GM21381 (cell line): ENCODE results near the gene CAVIN1.
"Not testable (repeated sequence)": the region's sequence is repeated elsewhere in the genome, so short reads cannot be mapped to it uniquely, and the experiment has no call there.

ENCODE experiments used
- ATAC-seq: cut with Tn5 transposase; IDR thresholded peaks from one replicate; pipeline ENCODE4 v1.9.1; 2021; ENCODE audit warnings: mild to moderate bottlenecking, moderate library complexity; ENCODE audit not compliant: unreplicated experiment

Gene CAVIN1

DNA sequence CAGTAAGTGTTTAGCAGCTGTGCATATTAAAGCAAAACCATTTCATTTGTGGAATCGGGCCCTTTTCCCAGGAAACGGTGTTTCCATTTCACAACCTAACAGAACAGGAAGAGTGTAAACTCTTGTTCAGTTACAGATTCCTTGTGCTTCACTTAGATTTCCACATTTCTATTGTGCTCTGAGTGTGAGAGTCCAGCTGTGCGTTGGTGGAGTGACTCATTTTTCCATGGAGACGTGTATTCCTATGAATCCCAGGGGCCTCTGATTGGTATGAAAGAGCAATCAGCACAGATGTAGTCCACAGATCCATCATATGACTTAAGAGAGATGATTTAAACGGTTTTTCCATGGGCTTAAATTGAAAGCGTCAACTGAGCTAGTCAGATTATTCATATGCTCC, 13.3 kb upstream of the CAVIN1 start:
- no peak for ATAC-seq

DNA sequence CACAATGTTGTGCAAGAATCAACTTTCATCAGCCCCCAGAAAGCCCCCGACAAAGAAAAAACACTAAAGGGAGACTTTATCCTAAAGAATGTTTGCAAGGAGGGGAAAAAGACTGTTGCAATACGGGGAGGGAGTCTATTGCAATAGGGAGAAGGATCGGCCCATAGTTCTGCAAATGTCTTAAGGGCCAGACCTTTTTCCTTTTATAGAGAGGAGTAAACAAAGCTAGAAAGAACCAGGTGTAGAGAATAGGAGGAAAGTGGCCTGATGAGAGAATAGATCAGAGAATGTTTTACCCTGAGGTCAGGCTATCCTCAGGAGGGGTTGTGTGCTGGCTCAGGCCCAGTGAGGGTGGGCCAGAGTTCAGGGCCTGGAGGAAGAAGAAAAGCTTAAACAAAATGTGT, 8.7 kb upstream of the CAVIN1 start:
- no peak for ATAC-seq

DNA sequence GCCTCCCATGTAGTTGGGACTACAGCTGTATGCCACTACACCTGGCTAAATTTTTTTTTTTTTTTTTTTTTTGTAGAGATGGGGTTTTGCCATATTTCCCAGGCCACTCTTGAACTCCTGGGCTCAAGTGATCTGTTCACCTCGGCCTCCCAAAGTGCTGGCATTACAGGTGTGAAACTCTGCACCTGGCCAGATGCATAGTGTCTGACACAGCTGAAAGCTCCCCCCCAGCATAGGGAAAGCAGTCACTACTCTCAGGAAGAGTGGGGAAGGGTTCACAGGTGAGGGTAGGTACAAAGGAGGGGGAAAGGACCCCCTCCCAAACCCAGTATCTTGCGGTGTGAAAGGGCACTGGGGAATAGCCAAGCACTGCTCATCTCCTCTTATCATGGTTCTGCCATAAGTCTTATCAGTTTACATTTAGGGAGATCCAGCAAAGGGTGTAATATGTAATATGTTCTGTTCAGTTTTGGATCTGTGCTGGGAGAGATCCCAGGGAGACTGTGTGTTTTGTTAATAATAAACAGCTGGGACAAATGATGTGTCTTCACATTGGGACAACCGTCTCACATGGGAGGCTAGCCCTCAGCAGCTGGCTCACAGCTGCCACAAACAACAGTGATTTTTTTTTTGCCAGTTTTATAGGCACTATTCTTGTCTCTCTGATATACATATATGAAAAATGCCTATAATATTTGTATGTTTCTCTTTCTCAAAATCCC, 6.8 kb upstream of the CAVIN1 start:
- no peak for ATAC-seq

DNA sequence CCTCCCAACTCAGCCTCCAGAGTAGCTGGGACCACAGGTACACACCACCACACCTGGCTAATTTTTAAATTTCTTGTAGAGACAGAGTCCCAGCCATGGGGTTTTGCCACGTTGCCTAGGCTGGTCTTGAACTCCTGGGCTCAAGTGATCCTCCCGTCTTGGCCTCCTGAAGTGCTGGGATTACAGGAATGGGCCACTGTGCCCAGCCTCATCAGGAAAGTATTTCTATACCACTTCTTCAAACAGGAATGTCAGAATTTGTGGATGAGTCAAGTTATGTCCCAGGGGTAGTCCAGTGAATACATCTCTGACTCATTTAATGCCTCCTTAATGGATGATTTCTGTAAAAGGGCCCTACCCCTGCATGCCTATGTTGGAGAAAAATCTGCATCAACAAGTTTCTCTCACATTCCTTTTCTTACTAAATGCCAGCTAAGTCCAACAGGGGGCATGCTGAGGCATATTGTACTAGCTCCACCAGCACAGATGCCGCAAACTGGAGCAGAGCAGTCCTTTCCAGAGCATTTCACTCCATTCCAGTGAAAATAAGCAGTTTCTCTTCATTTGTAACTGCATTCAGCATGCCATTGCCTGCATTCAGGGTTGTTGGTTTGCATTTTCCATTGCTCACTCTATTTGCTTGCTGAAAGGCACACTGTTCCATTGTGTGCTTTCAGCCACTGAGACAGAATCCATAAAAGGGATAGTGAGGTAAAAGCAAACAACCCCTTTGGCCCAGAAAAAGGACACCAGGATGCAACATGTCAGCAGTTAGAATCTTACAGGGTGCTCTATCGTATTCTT, 5.3 kb upstream of the CAVIN1 start:
- no peak for ATAC-seq

DNA sequence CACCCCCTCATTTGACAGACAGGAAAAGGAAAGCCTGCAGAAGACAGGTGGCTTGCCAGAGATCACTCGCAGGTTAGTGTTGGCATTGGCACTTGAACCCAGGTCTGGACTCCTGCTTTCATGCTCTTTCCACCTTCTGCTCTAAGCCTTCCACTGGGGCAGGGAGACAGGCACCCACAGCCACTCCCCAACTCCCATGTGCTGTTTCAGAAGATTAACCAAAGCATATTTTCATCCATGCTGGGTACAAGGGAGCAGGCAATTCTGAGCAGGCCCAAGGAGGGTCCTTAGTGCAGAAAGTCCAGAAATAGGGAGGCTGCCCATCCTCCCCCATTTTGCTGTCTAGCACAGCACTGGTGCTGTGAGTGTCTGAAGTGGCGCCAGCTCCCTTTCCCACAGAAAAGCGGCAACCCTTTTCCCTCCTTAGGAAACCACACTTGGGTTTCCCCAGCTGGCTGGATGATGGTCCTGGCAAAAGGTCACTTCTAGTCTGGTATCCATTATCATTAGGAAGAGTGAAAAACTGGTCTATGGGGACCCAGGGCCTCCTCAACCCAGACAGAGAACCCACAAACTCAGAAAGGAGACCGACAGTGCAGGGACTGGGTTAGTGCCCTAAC, 2.0 kb upstream of the CAVIN1 start:
- no peak for ATAC-seq

DNA sequence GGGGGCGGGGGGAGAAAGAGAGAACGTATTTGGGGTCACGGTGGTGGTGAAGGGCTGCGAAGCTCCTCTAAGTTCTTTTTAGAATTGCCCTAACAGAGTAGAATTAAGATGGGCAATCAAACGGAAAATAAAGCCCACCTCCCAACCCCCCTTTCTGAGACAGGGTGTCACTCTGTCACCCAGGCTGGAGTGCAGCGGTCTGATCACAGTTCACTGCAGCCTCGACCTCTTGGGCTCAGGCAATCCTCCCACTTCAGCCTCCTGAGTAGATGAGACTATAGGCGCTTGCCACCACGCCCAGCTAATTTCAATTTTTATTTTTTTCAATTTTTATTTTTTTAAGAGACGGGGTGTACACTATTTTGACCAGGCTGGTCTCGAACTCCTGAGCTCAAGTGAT, 710 bp upstream of the CAVIN1 start:
- ATAC-seq = no peak

DNA sequence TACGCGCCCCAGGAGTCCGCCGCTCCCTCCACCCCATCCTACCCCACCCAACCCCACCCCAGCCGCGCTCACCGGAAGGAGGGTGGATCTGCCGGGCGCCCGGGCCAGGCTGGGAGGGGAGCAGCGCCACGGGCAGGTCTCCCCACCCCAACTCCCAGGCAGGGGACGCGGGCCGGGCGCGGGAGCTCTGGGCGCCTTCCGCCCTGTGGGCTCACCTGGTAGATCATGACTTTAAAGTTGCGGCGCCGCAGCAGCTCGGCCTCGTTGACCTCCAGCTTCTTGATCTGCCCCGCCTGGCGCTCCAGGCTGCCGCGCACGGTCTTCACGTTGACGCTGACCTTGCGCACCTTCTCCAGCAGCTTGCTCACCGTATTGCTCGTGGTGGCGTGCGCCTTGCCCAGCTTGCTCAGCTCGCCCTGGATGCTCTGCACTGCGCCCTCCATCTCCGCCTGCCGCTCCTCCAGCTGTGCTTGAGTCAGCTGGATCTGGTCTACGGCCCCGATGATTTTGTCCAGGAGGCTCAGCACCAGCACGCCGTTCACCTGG, 571 bp downstream of the CAVIN1 start:
- ATAC-seq = no peak

DNA sequence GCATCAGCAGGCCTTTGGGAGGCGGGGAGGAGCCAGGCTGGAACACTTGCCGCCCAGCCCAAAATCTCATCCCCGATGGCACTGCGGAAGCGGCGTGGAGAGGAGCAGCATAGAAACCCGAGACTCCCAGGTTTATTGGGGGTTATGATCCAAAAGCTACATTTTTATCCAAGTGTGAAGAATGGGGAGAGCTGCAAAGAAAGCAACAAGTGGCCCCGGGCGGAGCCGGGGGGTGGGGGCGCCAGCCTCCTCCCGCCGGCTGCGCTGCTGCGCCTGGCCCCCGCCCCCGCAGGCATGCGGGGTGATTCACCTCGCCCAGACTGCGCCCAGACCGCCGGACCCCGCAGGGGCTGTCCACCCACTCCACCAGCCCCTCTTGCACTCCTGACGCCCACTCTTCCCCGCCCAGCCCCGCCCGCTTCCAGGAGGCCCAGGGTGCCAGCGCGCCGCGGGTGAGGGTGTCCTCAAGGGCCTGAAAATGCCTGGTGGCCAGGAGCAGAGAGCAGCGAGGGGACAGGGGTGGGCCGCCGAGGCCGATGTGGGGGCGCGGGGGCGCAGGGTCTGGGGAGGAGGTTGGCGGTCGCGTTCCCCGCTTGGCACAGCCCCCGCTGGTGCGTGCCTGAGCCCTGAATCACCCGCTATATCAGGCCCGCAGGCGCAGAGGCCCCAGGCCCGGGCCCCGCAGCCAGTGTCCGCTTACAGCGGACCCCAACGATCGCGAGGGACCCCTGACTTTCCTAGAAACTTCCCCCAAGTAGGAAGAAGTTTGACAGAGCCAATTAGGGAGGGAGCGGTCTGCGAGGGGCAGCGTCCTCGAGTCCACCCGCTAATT, 1.3 kb downstream of the CAVIN1 start:
- no peak for ATAC-seq

DNA sequence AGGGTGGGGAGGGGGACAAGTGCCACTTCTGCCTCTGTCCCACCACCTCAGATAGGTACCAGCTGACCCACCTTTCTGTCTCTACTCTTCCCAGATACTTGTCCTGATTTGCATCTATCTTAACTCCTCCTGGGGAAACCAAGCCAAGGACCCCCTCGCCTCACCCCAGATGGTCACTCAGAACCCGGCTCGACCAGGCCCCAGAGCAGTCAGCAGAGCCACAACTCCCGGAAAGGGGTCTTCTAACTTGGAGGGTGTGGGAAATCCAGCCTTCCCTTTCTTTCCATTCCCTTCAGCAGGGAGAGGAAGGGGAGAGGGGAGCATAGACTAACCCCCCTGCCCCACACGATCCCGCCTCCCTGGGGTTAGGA, 1.9 kb downstream of the CAVIN1 start:
- no peak for ATAC-seq

DNA sequence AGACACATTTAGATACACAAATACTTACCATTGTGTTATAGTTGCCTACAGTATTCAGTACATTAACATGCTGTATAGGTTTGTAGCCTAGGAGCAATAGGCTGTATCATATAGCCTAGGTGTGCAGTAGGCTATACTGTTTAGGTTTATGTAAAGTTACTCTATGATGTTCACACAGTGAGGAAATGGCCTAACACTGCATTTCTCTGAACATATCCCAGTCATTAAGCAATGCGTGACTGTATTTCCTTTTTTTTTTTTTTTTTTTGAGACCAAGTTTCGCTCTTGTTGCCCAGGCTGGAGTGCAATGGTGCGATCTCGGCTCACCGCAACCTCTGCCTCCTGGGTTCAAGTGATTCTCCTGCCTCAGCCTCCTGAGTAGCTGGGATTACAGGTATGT, 5.1 kb downstream of the CAVIN1 start:
- not testable (repeated sequence) for ATAC-seq

DNA sequence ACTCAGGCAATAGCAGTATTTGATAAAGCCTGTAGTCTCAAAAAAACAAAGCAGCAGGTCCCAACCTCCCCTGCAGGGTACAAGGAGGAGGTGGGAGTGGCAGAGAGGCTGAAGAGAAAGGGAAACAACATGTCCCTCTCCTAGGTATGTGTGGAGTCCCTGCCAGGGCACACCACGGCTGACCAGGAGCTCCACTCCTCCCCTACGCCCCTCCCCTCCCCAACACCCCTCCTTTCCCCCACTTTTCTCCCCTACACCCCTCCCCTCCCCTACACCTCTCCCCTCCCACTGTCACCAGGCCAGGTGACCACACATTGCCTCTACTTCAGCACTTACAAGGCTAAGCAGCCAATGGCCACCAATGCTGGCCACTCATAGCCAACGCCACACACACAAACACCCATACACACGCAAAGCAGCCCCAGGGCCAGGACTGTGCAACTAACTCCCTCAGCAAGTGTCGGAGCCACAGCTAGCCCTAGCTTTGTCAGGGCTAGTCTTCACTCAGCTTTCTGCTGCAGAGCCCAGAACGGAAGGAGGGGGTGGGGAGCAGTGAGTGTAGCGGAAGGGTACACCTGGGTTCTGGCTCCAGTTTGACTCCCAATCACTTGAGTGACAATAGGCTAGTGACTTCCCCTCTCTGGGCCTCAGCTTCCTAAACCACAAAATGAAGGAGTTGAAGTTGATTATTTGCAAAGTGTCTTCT, 8.2 kb downstream of the CAVIN1 start:
- no peak for ATAC-seq

DNA sequence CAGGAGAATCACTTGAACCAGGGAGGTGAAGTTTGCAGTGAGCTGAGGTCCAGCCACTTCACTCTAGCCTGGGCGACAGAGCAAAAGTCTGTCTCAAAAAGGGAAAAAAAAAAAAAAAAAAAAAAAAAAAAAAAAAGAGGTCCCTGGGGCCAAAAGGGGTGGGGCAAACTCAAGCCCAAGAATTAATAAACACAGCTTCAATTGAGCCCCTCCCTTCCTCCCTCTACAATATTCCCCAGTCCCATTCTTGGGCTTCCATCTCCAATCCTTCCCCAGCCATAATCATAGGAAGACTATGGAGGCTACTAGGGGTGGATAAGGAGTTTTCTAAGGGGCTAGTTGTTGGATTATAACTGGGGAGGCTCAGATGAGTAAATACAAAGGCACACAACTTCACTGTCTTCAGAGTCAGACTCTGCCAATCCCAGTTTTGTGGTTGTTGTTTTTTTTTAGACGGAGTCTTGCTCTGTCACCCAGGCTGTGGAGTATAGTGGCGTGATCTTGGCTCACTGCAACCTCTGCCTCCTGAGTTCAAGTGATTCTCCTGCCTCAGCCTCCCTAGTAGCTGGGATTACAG, 9.5 kb downstream of the CAVIN1 start:
- no peak for ATAC-seq

DNA sequence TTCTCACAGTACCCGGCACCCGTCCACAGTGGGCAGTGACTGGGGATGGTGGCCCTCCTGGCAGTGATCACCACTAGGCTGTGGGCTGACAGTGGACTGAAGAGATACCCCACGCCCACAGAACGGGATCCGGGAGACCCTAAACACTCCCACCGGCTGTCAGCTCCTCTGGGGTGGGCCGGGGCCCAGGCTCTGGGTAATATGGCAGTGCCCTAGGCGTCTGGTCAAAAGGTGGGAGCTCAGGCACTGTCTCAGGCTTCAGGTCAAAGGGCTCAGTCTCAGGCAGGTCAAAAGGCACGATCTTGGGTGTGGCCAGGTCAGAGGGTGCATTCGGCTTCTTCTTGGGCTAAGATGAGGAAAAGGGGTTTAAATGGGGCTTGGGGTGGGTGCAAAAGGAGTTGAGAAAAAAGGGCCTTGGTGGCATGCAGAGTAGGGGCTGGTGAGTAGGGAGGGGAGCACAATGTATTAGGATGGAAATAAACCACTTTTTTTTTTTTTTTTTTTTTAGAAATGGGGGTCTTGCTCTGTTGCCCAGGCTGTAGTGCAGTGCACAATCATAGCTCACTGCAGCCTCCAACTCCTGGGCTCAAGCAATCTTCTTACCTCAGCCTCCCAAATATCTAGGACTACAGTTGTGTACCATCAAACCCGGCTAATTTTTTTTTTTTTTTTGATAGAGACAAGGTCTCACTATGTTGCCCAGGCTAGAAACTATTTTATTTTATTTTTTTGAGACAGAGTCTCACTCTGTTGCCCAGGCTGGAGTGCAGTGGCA, 11.0 kb downstream of the CAVIN1 start:
- ATAC-seq = no peak

DNA sequence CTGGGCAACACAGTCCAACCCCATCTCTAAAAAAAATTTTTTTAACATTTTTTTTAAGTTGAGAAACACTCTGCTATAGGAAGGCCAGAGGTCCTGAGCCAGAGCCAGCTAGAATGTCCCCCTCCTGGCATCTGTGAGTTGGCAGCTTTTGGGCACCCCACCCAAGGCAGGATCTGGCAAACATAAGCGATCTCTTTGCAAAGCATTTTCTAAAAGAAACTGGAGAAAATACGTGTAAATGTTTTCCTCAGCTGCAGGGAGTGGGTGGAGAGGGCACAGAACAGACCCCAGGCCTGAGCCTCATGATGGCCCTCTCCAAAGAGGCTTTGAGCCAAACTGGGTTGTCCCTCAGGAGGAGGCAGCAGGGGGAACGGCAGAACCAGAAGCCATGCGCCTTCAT, 11.7 kb downstream of the CAVIN1 start:
- no peak for ATAC-seq

DNA sequence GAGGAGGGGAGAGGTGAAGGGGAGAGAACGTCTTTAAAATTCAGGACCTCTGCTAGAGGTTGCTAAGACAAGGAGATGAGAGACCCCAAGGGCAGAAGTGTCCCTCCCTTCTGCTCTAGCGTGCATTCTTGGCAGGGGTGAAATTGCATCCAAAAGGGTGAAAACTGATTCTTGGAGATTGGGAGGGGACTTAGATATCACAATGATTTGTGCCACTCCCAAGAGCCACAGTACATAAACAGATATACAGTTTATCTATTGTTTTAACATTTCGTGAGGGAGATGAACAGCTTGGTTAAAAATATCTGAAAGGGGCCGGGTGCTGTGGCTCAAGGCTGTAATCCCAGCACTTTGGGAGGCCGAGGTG, 12.8 kb downstream of the CAVIN1 start:
- ATAC-seq = no peak

DNA sequence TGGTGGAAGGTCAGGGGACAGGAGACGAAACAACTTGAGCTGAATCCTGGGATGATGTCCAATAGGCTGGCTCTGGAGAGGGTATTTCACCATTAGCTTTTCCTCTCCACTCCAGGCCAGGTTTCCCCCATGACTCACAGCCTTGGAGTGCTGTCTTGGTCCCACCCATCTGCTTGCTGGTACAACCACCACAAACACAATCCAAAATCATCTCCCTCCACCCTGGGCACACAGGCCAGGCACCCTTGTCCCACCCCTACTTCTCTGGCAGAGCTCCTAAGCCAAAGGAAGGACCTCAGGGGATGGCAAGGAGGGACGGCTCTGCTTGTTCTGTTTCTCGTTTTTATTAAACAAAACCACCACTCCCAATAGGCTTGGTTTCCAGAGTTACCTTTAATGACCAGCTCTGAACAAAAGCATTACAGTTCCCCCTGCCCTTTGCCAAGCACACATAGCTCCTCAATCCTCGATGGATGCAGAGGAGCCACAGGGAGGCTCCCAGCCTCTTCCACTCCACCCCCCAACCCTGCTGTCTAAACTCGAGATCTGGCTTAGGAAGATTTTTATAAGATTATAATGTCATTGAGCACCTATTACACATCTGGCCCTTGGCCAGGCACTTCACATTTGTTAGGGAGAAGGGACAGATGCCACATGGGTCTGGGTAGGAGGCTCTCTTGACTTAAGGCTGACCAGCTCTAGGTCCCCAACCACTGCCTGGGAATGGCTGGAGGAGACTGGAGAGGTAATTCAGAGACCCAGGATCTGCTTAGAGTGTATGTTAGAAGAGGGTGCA, 13.3 kb downstream of the CAVIN1 start:
- ATAC-seq = no peak

DNA sequence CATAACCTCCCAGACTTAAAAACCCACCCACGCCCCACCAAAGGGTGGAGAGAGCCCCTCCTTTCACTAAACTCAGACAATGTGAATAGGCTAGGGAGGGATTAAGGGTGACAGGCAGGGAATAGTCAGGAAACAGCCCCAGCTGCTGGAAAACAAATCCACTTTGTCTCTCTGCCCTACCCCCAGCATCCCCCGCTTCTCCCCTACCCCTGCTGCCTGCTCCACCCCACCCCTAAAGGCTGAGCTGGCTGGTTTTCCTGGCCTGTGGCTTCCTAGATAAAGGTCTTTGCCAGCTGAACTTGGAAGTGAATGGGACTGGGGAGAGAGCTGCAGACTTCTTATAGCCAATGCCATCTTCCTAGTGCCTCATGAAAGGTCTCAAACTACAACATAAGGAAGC, 15.0 kb downstream of the CAVIN1 start:
- no peak for ATAC-seq

DNA sequence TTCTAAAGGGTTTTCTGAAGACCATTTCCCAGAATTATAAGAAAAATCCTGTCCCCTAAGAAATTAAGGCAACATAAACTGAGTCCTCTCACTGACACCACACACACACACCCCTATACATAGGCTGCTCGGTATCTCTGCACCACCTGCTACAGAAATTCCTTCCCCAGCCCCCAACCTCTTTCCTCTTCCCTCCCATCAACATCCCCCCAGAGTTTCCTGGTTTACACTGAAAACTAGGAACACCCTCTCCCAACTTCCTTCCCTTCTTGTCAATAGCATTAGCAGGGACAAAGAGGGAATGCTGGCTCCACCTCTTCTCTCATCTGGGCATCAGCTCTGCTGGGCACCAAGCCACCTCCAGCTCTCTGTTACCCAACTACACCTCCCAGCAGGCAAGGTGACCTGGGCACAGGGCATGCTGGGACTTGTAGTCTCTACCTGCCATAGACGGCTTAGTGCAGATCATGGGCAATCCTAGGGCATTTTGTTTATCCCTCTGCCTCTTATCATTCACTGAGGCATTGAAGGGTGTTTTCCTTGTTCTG, 15.7 kb downstream of the CAVIN1 start:
- ATAC-seq = no peak
